Mucosa of stomach (tissue), 1 donor: Measurements from ENCODE around the gene FRMPD1.
"Not testable (repeated sequence)": the region's sequence is repeated elsewhere in the genome, so short reads cannot be mapped to it uniquely, and the experiment has no call there.

Source experiments
- H3K27me3 ChIP-seq: one replicate; pipeline ENCODE4 v1.7.0; 2013; ENCODE audit warnings: mild to moderate bottlenecking, low read length; ENCODE audit not compliant: control insufficient read depth, insufficient read depth
- H3K36me3 ChIP-seq: one replicate; pipeline ENCODE4 v1.7.0; 2013; ENCODE audit warnings: low read length; ENCODE audit not compliant: control insufficient read depth, insufficient read depth
- H3K4me1 ChIP-seq: one replicate; pipeline ENCODE4 v1.7.0; 2013; ENCODE audit warnings: mild to moderate bottlenecking, low read length; ENCODE audit not compliant: control insufficient read depth, insufficient read depth
- H3K4me3 ChIP-seq: one replicate; pipeline ENCODE4 v1.7.0; 2013; ENCODE audit warnings: low read length
- H3K9ac ChIP-seq: one replicate; pipeline ENCODE4 v1.7.0; 2013; ENCODE audit warnings: mild to moderate bottlenecking, low read length, moderate library complexity
- H3K9me3 ChIP-seq: one replicate; pipeline ENCODE4 v1.7.0; 2013; ENCODE audit warnings: mild to moderate bottlenecking, low read length, moderate library complexity; ENCODE audit not compliant: control insufficient read depth
- donor health status: Pancreatic carcinoma.

FRMPD1 gene

GRCh38 chr9:37751186-37751585 is 100.4 kb downstream of the FRMPD1 start:
- Histone ChIP-seq H3K4me1 (peaks cover 17% of the 10 kb centered on the region), H3K27me3 (no peaks in the 10 kb centered on the region), H3K4me3 (no peak overlapping the region), H3K9ac (no peak overlapping the region), H3K9me3 (no peaks in the 10 kb centered on the region), H3K36me3 (no peaks in the 10 kb centered on the region)

DNA sequence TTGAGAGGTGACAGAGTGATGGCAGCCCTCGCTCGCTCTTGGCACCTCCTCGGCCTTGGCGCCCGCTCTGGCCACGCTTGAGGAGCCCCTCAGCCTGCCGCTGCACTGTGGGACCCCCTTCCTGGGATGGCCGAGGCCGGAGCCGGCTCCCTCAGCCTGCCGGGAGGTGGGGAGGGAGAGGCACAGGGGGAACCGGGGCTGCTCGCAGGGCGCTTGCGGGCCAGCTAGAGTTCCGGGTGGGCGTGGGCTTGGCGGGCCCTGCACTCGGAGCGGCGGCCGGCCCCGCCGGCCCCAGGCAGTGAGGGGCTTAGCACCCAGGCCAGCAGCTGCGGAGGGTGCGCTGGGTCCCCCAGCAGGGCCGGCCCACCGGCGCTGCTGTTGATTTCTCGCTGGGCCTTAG is 101.0 kb downstream of the FRMPD1 start:
- H3K4me1 ChIP-seq: peaks cover 17% of the 10 kb centered on the region
- H3K9me3 ChIP-seq, H3K9ac ChIP-seq, H3K27me3 ChIP-seq, H3K4me3 ChIP-seq, H3K36me3 ChIP-seq: not testable (repeated sequence)

GRCh38 chr9:37752112-37752511 is 101.4 kb downstream of the FRMPD1 start:
- not testable (repeated sequence) for H3K36me3 ChIP-seq, H3K4me3 ChIP-seq, H3K9ac ChIP-seq, H3K9me3 ChIP-seq, H3K27me3 ChIP-seq
- peaks cover 17% of the 10 kb centered on the region for H3K4me1 ChIP-seq

DNA sequence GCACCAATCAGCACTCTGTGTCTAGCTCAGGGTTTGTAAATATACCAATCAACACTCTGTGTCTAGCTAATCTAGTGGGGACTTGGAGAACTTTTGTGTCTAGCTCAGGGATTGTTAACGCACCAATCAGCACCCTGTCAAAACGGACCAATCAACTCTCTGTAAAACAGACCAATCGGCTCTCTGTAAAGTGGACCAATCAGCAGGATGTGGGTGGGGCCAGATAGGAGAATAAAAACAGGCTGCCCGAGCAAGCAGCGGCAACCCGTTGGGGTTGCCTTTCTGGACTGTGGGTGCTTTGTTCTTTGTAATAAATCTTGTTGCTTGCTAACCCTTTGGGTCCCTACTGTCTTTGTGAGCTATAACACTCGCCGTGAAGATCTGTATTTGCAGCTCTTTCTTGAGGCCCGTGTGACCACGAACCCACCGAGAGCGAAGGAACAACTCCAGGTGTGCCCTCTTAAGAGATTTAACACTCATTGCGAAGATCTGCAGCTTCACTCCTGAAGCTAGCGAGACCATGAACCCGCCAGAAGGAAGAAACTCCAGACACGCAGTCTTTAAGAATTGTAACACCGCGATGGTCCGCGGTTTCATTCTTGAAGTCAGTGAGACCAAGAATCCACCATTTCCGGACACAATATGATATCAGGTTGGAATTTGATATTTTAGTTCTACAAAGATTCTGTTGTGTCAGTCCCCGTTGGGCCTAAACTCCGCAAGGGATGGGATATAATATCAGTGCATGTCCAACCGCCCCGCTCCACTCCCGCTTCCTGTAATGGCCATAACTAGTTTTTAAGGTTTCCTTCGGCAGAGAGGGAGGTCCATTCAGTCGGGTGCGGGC is 102.1 kb downstream of the FRMPD1 start:
- H3K9ac ChIP-seq: peak overlapping the region; percentile 80
- peaks cover 17% of the 10 kb centered on the region for H3K4me1 ChIP-seq
- H3K27me3 ChIP-seq: no peaks in the 10 kb centered on the region
- H3K9me3 ChIP-seq: no peaks in the 10 kb centered on the region
- peak overlapping the region; percentile 90 for H3K4me3 ChIP-seq
- H3K36me3 ChIP-seq: no peaks in the 10 kb centered on the region

GRCh38 chr9:37753489-37754190 is 102.9 kb downstream of the FRMPD1 start, which contains the start of gene TRMT10B:
TSS of gene TRMT10B (plus strand) at chr9:37753805. CDS start at chr9:37761932, 8,127 bp downstream.
- H3K4me3 ChIP-seq: peak within 1 kb of the TSS; percentile 90
- no peaks in the 10 kb centered on the region for H3K36me3 ChIP-seq
- peaks cover 17% of the 10 kb centered on the region for H3K4me1 ChIP-seq
- peak within 1 kb of the TSS; percentile 80 for H3K9ac ChIP-seq
- H3K9me3 ChIP-seq: no peaks in the 10 kb centered on the region
- no peaks in the 10 kb centered on the region for H3K27me3 ChIP-seq

DNA sequence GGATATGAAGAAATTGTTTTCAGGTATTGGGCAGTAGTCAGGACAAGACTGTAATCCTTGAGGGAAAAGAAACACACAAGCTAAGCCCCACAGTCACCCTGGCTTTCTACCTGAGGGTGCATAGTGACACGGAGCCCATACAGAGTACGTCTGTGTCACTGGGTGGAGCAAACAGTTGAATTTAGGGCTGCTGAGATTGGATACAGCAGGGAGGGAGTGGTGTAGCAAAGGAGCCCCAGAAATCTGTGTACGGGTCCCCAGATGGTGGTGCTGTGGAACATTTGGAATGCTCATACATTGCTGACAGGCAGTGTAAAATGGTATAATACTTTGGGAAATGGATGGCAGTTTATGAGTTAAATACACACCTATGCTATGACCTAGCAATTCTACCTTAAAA is 108.0 kb downstream of the FRMPD1 start:
- H3K27me3 ChIP-seq: no peaks in the 10 kb centered on the region
- H3K4me3 ChIP-seq: no peak overlapping the region
- H3K4me1 ChIP-seq: peaks cover 17% of the 10 kb centered on the region
- H3K9me3 ChIP-seq: no peaks in the 10 kb centered on the region
- H3K36me3 ChIP-seq: no peaks in the 10 kb centered on the region
- no peak overlapping the region for H3K9ac ChIP-seq

DNA sequence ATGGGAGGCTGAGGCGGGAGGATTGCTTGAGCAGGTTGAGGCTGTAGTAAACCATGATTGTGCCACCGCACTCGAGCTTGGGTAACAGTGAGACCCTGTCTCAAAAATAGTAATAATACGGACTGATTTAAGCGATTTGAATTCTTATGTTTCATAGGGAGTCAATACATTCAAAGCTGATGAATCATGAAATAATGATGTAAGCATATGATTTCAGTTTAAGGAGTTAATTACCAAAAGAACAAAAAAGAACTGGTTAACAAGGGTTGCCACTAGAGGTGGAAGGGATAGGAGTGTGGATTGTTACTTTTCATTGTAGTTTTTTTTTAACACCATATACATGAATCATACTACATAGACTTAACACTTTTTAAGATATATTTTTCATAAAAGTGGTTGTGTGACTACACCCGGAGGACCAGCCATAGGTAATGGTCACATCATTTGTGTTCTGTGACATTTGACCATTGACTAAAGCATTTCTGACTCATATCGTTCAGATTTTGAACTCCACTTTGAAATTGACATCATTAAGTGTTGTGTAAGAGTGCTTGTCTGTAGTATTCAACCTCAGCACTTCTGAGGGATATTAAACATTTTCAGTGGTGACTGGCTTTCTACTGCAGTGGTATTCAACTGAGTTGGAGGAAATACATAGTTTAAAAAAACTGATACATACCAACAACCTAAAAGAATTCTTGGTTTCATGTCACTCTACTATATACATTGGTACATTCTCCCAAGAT is 109.8 kb downstream of the FRMPD1 start:
- no peak overlapping the region for H3K4me3 ChIP-seq
- peaks cover 4% of the 10 kb centered on the region for H3K4me1 ChIP-seq
- no peak overlapping the region for H3K9ac ChIP-seq
- no peaks in the 10 kb centered on the region for H3K9me3 ChIP-seq
- H3K36me3 ChIP-seq: no peaks in the 10 kb centered on the region
- no peaks in the 10 kb centered on the region for H3K27me3 ChIP-seq

- Histone ChIP-seq H3K9ac (no peak overlapping the region), H3K36me3 (no peaks in the 10 kb centered on the region), H3K4me3 (no peak overlapping the region), H3K4me1 (no peaks in the 10 kb centered on the region), H3K27me3 (no peaks in the 10 kb centered on the region), H3K9me3 (no peaks in the 10 kb centered on the region)
These were observed 110.8 kb downstream of the FRMPD1 start for GRCh38 chr9:37761511-37761910.

- not testable (repeated sequence) for H3K36me3 ChIP-seq, H3K27me3 ChIP-seq
These were observed 114.5 kb downstream of the FRMPD1 start for GRCh38 chr9:37765263-37765662.

GRCh38 chr9:37769306-37769705 is 118.6 kb downstream of the FRMPD1 start:
- Histone ChIP-seq H3K9me3 (no peaks in the 10 kb centered on the region), H3K4me1 (no peaks in the 10 kb centered on the region), H3K9ac (no peak overlapping the region), H3K36me3 (no peaks in the 10 kb centered on the region), H3K27me3 (no peaks in the 10 kb centered on the region), H3K4me3 (no peak overlapping the region)

More at GRCh38 chr9:37765263-37765662, 114.5 kb downstream of the FRMPD1 start:
- not testable (repeated sequence) for H3K9me3 ChIP-seq, H3K4me1 ChIP-seq, H3K4me3 ChIP-seq, H3K9ac ChIP-seq

DNA sequence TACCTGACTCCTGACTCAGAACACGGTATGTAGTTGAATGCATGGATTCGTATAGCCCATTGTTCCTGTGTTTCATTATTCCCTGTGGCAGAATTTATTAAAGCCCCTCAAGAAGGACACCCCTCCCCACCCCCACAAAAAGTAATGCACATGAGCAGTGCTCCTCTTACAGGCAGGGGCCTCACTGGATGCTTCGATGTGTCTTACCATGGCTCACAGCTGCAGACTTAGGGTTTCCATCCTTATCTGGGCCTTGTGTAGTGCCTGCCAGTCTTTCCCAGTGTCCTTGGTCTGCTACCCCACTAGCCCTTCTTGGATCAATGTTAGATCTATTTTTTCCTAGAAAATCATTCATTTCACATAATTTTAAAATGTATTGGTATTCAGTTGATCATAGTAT is 119.2 kb downstream of the FRMPD1 start:
- Histone ChIP-seq H3K9me3 (no peaks in the 10 kb centered on the region), H3K36me3 (no peaks in the 10 kb centered on the region), H3K4me1 (no peaks in the 10 kb centered on the region)

More for the DNA sequence above, 119.2 kb downstream of the FRMPD1 start:
- no peak overlapping the region for H3K9ac ChIP-seq
- no peak overlapping the region for H3K4me3 ChIP-seq
- H3K27me3 ChIP-seq: no peaks in the 10 kb centered on the region
